Stimulated activated CD4-positive, alpha-beta T cell treated with anti-CD3 and anti-CD28 coated beads, TNF-alpha, amount 100 ng/mL, for 4 hours (primary cell): ENCODE results near the gene CBR3.
"Not testable (repeated sequence)": the region's sequence is repeated elsewhere in the genome, so short reads cannot be mapped to it uniquely, and the experiment has no call there.

Source experiments
- DNase-seq, 3 experiments: peaks; one replicate each; pipeline ENCODE4 v3.0.0-alpha.2; 2020; ENCODE audit warnings: low read depth in 3 of 3

CBR3 gene

DNA sequence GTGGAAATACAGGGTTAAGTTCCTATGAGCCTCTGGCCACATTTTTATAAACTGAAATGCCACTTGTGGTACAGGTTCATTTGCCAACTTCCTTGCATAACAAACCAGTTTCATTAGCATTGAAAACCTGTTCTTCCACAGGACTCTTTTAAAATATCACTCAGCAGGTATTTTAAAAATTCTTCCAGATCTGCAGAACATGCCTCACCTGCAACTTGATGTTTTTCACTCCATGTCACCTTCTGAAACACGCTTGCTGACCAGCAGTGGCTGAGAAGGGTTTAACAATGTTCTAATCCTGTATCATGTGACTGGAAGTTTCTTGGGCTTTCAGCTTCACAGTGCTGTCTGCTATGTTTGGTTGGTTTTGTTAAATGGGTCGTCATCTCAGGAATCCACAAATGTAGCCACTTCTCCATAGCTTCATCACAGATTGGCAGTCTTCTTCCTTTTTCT, 17.6 kb upstream of the CBR3 start:
- DNase-seq = no peak

DNA sequence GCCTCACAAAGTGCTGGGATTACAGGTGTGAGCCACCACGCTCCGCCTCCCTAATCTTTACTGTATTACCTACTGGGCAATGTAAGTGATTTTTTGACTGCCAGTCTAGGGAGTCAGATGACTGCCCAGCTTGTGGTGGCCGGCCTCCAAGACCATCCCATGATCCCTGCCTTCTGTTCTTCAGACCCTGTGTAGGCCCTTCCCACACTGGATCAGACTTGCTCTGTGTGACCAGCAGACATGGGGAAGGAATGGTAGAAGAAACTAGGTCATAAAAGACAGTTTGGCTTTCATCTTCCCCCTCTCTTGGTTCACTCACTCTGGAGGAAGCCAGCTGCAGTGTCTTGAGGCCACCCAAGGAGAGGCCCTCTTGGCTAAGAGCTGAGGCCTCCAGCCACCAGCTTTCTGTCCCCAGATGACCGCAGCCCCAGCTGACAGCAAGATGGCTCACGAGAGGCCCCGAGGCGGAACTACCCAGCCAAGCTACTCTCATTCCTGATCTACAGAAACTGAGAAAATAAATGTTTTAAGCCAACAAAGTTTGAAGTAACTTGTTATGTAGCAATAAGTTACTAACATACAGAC, 14.5 kb upstream of the CBR3 start:
- DNase-seq = no peak

DNA sequence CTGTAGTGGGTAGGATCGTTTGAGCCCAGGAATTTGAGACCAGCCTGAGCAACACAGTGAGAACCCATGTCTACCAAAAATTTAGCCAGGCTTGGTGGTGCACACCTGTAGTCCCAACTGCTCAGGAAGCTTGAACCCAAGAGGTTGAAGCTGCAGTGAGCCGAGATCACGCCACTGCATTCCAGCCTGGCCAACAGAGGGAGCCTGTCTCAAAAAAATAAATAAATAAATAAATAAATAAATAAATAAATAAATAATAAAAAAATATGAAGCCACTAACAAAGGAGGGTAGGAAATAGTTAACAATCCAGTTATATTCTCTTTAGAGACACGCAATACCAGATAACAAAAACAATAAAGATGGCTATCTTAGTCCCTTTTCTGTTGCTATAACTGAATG, 11.9 kb upstream of the CBR3 start:
- no peak for DNase-seq

DNA sequence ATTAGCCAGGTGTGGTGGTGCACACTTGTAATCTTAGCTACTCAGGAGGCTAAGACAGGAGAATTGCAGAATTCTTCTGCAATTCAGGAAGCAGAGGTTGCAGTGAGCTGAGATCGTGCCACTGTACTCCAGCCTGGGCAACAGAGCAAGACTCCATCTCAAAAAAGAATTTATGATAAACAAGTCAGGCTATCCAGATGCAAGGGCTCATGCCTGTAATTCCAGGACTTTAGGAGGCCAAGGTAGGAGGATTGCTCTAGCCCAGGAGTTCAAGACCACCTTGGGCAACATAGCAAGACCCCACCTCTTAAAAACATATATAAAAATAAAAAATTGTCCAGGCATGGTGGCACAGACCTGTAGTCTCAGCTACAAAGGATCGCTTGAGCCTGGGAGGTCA, 10.5 kb upstream of the CBR3 start:
- DNase-seq = no peak

DNA sequence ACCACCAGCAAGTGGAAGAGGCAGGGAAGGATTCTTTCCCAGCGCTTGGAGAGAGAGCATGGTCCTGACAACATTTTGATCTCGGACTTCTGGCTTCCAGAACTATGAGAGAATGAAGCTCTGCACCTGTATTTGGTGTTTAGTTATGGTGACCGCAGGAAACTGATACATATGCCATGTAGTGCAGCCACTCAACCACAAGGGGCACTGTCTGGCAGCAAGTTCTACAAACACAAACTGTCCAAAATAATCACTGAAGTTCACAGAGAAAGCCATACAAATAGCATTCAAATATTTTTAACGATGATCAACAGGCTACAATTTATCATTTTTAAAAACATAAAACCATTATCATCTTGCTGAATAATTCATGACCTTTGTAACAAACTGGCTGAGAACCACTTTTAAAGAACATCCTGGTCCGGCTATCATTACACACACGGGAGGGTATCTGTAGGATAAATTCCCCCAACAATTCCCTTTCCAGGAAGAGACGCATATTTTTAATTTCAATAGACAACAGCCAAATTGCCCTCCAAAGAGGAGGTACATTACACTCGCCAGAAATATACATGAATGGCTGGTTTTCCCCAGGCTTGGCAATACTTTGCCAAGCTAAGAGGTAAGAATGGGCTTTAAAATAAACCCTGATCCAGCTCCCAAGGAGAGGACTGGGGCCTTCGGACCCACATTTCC, 9.2 kb upstream of the CBR3 start:
- DNase-seq = peak in 2 of 3 experiments; percentile 16 to 33

DNA sequence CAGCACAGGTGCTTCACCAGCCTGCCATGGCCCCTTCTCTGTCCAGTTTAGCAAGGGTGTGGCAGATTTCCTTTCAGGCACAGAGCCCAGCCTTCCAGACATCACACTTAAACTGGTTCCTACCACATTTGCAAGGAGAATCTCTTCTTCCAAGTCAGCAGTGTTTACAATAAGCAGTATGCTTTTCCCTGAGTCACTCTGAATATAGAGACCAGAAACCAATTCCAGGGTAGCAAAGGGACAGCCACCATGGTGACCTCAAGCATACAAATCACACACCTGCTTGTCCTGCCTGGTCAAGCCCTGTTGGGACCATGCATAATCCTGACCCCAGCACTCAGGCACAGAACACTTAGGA, 8.7 kb upstream of the CBR3 start:
- no peak for DNase-seq

DNA sequence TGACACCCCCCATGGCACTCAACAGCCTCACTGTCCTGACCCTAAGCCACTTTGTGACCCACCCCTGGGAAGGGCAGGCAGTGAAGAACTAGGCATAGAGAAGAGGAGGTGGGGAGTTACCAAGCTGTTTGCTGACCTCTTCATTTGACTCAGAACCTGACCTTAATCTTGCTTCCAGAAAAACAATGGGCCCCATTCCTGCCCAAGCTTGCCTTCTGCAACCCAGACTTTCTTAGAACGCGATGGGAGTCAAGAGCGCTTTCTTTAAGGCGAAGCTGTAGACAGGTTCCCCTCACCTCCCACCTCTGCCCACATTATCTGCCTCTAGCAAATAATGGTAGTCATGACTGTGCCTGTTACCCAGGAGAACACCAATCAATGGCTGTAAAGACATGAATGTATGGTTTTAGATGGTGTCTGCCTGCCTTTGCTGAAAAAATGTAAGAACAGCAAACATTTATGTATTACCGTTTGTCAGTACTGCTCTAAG, 8.2 kb upstream of the CBR3 start:
- no peak for DNase-seq

DNA sequence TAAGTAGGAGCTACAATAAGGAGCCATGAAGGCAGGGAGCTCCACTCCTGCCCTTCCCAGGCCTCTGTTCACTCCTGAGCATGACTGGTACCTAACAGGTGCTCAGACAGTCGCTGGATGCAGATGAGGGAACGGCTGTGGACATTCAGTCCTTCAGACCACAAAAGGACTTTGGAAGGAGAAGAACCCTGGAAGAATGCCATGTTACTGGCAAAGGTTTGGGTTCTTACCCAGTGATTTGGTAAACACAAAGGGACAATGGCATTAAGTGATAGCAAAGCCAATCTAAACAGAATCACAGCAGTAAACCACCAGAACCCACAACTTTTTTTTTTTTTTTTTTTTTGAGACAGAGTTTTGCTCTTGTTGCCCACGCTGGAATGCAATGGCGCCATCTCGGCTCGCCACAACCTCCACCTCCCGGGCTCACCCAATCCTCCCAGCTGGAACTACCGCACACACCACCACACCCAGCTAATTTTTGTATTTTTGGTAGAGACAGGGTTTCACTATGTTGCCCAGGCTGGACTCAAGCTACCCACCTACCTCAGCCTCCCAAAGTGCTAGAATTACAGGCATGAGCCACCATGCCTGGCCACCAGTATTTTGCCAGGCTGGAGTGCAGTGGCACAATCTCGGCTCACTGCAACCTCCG, 7.5 kb upstream of the CBR3 start:
- DNase-seq = no peak

DNA sequence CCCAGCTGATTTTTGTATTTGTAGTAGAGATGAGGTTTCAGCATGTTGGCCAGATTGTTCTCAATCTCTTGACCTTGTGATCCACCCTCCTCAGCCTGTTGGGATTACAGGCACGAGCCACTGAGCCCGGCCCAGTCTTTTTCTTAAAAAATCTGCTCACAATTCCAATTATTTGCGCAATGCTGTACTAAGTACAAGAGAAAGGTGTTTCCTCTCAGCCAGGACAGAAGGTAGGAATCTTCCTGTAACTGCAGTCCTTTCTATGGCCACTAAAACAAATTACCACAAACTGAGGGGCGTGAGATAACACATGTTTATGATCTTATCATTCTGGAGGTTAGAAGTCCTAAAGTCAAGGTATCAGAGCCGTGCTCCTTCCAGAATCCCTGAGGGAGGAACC, 6.9 kb upstream of the CBR3 start:
- DNase-seq = no peak

DNA sequence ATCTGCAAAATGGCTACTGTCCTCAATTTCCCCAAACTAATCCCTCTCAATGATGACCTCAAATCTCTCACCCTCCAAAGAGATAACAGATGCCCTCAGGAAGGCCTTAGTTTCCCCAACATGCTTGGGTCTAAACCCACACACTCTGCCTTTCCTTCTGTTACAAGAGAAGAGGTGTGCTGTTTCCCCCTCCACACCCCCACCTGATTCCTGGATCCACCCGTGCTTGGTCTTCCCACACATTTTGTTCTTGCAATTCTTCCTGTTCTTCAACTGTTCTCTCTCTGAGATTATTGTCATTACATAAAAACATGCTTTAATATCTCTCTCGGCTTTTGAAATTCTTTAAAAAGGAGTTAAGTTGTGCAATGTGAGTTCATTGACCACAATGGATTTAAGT, 5.7 kb upstream of the CBR3 start:
- DNase-seq = no peak

DNA sequence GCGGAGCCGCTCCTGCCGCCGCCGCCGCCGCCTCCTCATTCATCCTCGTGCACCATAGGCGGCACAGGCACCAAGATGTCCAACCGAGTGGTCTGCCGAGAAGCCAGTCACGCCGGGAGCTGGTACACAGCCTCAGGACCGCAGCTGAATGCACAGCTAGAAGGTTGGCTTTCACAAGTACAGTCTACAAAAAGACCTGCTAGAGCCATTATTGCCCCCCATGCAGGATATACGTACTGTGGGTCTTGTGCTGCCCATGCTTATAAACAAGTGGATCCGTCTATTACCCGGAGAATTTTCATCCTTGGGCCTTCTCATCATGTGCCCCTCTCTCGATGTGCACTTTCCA, 4.5 kb upstream of the CBR3 start:
- not testable (repeated sequence) for DNase-seq

DNA sequence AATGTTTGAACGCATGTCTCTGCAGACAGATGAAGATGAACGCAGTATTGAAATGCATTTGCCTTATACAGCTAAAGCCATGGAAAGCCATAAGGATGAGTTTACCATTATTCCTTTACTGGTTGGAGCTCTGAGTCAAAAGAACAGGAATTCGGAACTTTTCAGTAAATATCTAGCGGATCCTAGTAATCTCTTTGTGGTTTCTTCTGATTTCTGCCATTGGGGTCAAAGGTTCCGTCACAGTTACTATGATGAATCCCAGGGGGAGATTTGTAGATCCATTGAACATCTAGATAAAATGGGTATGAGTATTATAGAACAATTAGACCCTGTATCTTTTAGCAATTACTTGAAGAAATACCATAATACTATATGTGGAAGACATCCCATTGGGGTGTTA, 4.0 kb upstream of the CBR3 start:
- DNase-seq = not testable (repeated sequence)

DNA sequence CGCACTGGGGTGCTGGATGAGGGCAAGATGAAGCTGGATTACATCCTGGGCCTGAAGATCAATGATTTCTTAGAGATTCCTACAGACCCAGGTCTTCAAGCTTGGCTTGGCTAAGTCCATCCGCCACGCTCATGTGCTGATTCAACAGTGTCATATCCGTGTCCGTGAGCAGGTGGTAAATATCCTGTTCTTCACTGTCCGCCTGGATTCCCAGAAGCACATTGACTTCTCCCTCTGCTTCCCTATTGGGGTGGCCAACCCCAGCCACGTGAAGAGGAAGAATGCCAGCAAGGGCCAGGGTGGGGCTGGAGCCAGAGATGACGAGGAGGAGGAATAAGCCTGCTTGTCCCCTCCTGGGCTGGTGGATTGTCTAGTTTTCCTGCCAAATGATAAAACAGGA, 2.2 kb upstream of the CBR3 start:
- no peak for DNase-seq

DNA sequence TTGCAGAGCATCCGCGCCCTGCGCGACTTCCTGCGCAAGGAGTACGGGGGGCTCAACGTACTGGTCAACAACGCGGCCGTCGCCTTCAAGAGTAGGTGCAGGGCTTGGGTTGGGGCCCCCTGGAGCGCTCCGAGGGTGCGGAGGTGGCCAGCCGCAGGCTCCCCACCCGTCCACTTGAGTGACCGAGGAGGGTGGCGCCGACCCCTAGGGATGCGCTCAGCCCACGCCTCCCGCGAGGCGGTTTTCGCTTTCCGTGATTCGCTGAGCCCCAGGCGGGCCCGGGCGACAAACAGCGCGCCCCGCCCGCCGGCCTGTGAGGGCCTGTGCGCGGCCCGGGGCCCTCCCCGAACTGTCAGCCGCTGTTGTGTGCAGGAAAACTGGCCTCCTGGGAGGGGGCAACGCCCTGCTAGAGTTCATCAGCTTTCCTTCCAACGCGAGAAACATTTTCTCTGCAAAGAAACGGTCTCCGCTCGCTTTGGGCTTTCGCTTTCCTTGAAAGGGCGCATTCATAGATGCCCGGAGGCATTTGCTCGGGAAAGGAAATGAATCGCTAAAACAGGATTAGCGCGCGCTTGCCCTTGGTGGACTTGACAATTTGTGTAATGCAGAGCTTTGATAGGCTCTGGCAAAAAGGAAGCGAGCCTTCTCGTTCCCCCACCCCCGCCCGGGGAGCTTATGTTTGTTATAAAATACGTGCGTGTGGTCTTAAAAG, 668 bp downstream of the CBR3 start:
- DNase-seq = peak in 2 of 3 experiments; percentile 15 to 27

DNA sequence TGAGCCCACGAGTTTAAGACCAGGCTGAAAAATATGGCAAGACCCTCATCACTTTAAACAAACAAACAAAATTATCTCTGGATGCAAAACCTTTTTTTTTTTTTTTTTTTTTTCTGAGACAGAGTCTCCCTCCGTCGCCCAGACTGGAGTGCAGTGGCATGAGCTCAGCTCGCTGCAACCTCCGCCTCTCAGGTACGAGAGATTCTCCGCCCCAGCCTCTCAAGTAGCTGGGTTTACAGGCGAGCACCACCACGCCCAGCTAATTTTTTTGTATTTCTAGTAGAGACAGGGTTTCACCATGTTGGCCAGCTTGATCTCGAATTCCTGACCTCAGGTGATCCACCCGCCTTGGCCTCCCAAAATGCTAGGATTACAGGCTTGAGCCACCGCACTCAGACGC, 4.9 kb downstream of the CBR3 start:
- not testable (repeated sequence) for DNase-seq

DNA sequence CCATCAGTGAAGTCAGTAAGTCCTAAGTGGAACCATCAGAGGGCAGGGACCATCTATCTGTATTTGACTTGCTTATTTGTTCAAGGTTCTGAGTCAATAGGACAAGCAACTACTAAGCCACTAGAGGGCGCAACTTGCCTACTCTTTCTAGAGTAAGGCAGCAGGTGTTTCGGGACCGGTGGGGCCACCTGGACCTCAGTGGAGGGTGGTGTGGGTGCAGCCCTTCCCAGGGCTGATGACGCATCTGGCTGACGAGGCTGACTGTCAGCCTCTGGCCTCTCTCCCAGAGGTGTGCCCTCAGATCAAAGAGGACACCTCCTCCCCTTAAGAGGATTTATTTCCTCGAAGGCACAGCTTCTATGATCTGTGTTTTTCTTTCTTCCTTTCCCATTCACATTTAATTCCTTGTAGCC, 6.6 kb downstream of the CBR3 start:
- DNase-seq = peak; percentile 42 to 87 (median 75)

DNA sequence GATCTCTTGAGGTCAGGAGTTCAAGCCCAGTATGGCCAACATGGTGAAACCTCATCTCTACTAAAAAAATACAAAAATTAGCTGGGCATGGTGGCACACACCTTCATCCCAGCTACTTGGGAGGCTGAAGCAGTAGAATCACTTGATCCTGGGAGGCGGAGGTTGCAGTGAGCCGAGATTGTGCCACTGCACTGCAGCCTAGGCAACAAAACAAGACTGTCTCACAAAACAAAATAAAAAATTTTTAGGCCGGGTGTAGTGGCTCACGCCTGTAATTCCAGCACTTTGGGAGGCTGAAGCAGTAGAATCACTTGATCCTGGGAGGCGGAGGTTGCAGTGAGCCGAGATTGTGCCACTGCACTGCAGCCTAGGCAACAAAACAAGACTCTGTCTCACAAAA, 9.4 kb downstream of the CBR3 start:
- not testable (repeated sequence) for DNase-seq

DNA sequence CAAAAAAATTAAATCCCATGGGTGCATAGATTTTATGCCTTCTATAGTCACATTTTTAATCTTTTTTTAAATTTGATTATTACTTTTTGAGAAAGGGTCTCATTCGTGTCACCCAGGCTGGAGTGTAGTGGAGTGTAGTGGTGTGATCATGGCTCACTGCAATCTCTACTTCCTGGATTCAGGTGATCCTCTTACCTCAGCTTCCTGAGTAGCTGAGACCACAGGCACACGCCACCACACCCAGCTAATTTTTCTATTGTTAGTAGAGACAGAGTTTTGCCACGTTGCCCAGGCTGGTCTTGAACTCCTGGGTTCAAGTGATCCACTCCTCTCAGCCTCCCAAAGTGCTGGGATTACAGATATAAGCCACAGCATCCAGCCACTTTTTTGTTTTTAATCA, 10.4 kb downstream of the CBR3 start:
- no peak for DNase-seq

DNA sequence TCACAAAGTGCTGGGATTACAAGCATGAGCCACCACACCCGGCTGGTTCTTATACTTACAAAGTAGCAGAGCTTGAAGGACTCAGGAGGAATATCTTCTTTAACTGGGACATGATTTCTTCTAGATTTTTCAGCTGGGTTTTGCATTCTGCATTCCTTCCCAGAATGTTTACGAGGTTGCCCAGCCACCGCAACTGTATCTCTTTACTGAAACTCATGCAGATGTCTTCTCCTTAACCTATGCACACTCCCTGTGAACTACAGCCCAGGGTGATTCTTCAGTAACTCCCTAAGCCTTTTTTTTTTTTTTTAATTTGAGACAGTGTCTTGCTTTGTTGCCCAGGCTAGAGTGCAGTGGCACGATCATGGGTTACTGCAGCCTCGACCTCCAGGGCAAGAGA, 13.0 kb downstream of the CBR3 start:
- no peak for DNase-seq

DNA sequence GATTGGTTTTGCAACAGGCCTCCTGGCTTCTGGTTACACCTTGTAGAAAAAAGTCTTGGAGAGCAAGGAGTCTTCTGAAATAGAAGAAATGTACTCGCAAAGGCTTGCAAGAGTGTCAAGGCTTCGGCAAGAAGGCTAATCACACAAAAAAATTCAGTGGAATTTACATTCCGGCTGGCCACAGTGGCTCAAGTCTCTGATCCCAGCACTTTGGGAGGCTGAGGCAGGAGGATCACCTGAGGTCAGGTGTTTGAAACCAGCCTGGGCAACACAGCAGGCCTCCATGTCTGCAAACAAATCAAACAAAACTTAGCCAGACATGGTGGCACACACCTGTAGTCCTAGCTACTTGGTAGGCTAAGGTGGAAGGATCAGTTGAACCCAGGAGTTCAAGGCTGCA, 14.0 kb downstream of the CBR3 start:
- DNase-seq = no peak

DNA sequence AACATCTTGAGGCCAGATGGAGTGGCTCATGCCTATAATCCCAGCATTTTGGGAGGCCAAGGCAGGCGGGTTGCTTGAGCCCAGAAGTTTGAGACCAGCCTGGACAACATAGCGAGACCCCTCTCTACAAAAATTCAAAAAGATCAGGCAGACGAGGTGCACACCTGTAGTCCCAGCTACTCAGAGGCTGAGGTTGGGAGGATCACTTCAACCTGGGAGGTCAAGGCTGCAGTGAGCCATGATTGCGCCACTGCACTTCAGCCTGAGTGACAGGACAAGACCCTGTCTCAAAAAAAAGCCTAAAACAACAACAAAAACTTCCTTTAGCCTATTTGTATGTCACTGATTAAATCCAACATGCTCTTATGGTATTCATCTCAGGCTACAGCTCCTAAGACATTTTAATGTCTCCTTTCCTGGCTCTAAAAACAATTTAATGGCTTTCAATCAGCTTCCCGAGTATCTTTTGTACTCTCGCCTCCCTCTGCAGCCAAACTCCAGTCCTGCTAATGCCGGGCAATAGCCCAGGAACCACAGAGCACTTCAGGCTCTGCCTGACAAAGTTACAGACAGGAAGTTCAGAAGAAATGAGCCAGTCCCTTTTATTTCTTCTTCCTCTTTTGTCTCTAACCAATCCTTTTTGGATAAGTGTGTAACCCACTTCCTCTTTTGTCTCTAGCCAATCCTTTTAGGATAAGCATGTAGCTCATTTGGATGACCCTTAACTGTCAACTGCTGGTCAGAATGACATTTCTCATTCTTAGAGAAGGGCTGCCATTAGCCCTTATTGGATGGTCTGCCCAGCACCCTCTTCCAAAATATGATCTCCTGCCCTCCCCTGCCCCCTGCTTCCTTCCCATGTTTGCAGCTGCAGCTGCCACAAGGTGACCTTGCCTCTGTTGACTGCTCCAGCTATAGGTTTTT, 15.2 kb downstream of the CBR3 start:
- no peak for DNase-seq
